IMR-90 (cell line): ENCODE measurements around the gene TMEM43. TPM values are rescaled to one million over a fixed set of nuclear protein-coding genes. Genes with fewer than 3 reads are reported as not detected.

Source experiments
- ATAC-seq: fragments of 200-7000 bp; cut with Tn5 transposase; 2 replicates; pipeline ENCODE4 v1.9.1; 2020; ENCODE audit warnings: low read depth, mild to moderate bottlenecking, moderate library complexity
- BruUV-seq: library from RNA; stranded (reverse); fragments of 400-500 nt; replicated peaks from 2 replicates; lab custom pipeline; 2021; lab: Mats Ljungman, UMichigan
- CTCF ChIA-PET: fragments of 300-600 bp; formaldehyde crosslinking; extraction: SDS; loops from one replicate; lab custom pipeline; 2021; ENCODE audit warnings: antibody characterized with exemption; lab: Yijun Ruan, JAX
- POLR2A ChIA-PET: fragments of 300-600 bp; sonication (Branson Sonifier 250); formaldehyde crosslinking; loops from one replicate; lab custom pipeline; 2022; ENCODE audit warnings: antibody characterized with exemption; ENCODE audit not compliant: unreplicated experiment; lab: Charles Lee
- DNase-seq: peaks from one replicate; pipeline ENCODE4 v3.0.0; 2013
- H2AFZ ChIP-seq: replicated peaks from 2 replicates; pipeline ENCODE3; 2013; ENCODE audit warnings: low read length, mild to moderate bottlenecking; ENCODE audit not compliant: poor library complexity
- H2AK5ac ChIP-seq: 2 replicates; pipeline ENCODE4 v1.6.1; 2013; ENCODE audit warnings: low read depth, low read length, inconsistent platforms
- H2AK9ac ChIP-seq: replicated peaks from 2 replicates; pipeline ENCODE3; 2013; ENCODE audit warnings: mild to moderate bottlenecking, low read depth, low read length, moderate library complexity; ENCODE audit not compliant: poor library complexity
- H2BK120ac ChIP-seq: 2 replicates; pipeline ENCODE4 v1.6.1; 2013; ENCODE audit warnings: low read depth, low read length, inconsistent platforms
- H2BK15ac ChIP-seq: 3 replicates; pipeline ENCODE4 v1.6.1; 2013; ENCODE audit warnings: low read depth, low read length, inconsistent platforms
- H2BK20ac ChIP-seq: 2 replicates; pipeline ENCODE4 v1.6.1; 2013; ENCODE audit warnings: low read depth, mild to moderate bottlenecking, inconsistent platforms, low read length, moderate library complexity
- H2BK5ac ChIP-seq: 2 replicates; pipeline ENCODE4 v1.6.1; 2013; ENCODE audit warnings: mild to moderate bottlenecking, low read depth, low read length, inconsistent platforms; ENCODE audit not compliant: poor library complexity, severe bottlenecking
- H3K14ac ChIP-seq: replicated peaks from 2 replicates; pipeline ENCODE4 v1.6.1; 2013; ENCODE audit warnings: low read depth, low read length, inconsistent platforms
- H3K18ac ChIP-seq: 2 replicates; pipeline ENCODE4 v1.6.1; 2013; ENCODE audit warnings: low read depth, low read length, control low read depth
- H3K23ac ChIP-seq: 2 replicates; pipeline ENCODE4 v1.6.1; 2013; ENCODE audit warnings: low read depth, low read length, inconsistent platforms
- H3K27ac ChIP-seq: 2 replicates; pipeline ENCODE4 v1.5.1; 2013; ENCODE audit warnings: mild to moderate bottlenecking, control low read depth, low read length; ENCODE audit not compliant: insufficient read depth
- H3K27me3 ChIP-seq: 2 replicates; pipeline ENCODE4 v1.6.1; 2013; ENCODE audit warnings: low read length; ENCODE audit not compliant: control insufficient read depth, insufficient read depth
- H3K36me3 ChIP-seq: 2 replicates; pipeline ENCODE4 v1.6.1; 2013; ENCODE audit warnings: low read length, mixed read lengths; ENCODE audit not compliant: control insufficient read depth, insufficient read depth
- H3K4ac ChIP-seq: 2 replicates; pipeline ENCODE4 v1.6.1; 2013; ENCODE audit warnings: low read depth, low read length, inconsistent platforms
- H3K4me1 ChIP-seq: 2 replicates; pipeline ENCODE4 v1.6.1; 2013; ENCODE audit warnings: low read length, mixed read lengths; ENCODE audit not compliant: control insufficient read depth, insufficient read depth
- H3K4me2 ChIP-seq: 2 replicates; pipeline ENCODE4 v1.6.1; 2013; ENCODE audit warnings: low read depth, mild to moderate bottlenecking, control low read depth, low read length, moderate library complexity
- H3K4me3 ChIP-seq: 2 replicates; pipeline ENCODE4 v1.5.1; 2013; ENCODE audit warnings: low read depth, mild to moderate bottlenecking, control low read depth, low read length, moderate library complexity; ENCODE audit not compliant: insufficient read depth
- H3K56ac ChIP-seq: 2 replicates; pipeline ENCODE4 v1.6.1; 2013; ENCODE audit warnings: low read length, inconsistent platforms; ENCODE audit not compliant: insufficient read depth; ENCODE audit errors: extremely low read depth
- H3K79me1 ChIP-seq, 2 experiments: 2 replicates each; pipeline ENCODE4 v1.6.1; 2013; ENCODE audit warnings: low read length in 2 of 2, inconsistent platforms in 1 of 2, low read depth in 1 of 2
- H3K9ac ChIP-seq: 2 replicates; pipeline ENCODE4 v1.6.1; 2013; ENCODE audit warnings: low read depth, low read length, control low read depth
- H3K9me1 ChIP-seq: 2 replicates; pipeline ENCODE4 v1.6.1; 2013; ENCODE audit warnings: low read length, inconsistent platforms; ENCODE audit not compliant: insufficient read depth
- H3K9me3 ChIP-seq: 2 replicates; pipeline ENCODE4 v1.6.1; 2013; ENCODE audit warnings: low read length; ENCODE audit not compliant: control insufficient read depth, insufficient read depth
- H4K20me1 ChIP-seq: 2 replicates; pipeline ENCODE4 v1.6.1; 2013; ENCODE audit warnings: low read length, inconsistent platforms; ENCODE audit not compliant: insufficient read depth
- H4K5ac ChIP-seq: 2 replicates; pipeline ENCODE4 v1.6.1; 2013; ENCODE audit warnings: mild to moderate bottlenecking, low read depth, low read length, control low read depth
- H4K8ac ChIP-seq, 2 experiments: 2 replicates each; pipeline ENCODE4 v1.6.1; 2013; ENCODE audit warnings: low read depth in 2 of 2, low read length in 2 of 2, control low read depth in 1 of 2, inconsistent platforms in 1 of 2
- H4K91ac ChIP-seq: 2 replicates; pipeline ENCODE4 v1.6.1; 2013; ENCODE audit warnings: low read depth, low read length, inconsistent platforms; ENCODE audit not compliant: insufficient read depth
- CEBPB ChIP-seq: IDR thresholded peaks from 2 replicates; pipeline ENCODE4 v1.6.1; 2012; ENCODE audit warnings: low read depth, low read length, improper control_type of control experiment
- CHD1 ChIP-seq: IDR thresholded peaks from 2 replicates; pipeline ENCODE4 v1.6.1; 2012; ENCODE audit warnings: low read depth, low read length, improper control_type of control experiment
- FOS ChIP-seq: fragments of 150-350 bp; IDR thresholded peaks from 2 replicates; pipeline ENCODE4 v1.6.1; 2016; ENCODE audit warnings: low read depth, low read length
- MAFK ChIP-seq: IDR thresholded peaks from 2 replicates; pipeline ENCODE4 v1.6.1; 2012; ENCODE audit warnings: low read depth, low read length, improper control_type of control experiment
- MAZ ChIP-seq: IDR thresholded peaks from 2 replicates; pipeline ENCODE4 v1.6.1; 2012; ENCODE audit warnings: low read depth, mild to moderate bottlenecking, low read length, improper control_type of control experiment, moderate library complexity, borderline replicate concordance
- NFE2L2 ChIP-seq: fragments of 150-350 bp; IDR thresholded peaks from 2 replicates; pipeline ENCODE4 v1.6.1; 2016; ENCODE audit warnings: low read depth, mild to moderate bottlenecking, low read length
- POLR2A ChIP-seq: IDR thresholded peaks from 2 replicates; pipeline ENCODE4 v1.6.1; 2012; ENCODE audit warnings: mild to moderate bottlenecking, low read depth, low read length
- RAD21 ChIP-seq: IDR thresholded peaks from 2 replicates; pipeline ENCODE4 v1.6.1; 2012; ENCODE audit warnings: low read length, improper control_type of control experiment
- RCOR1 ChIP-seq: IDR thresholded peaks from 2 replicates; pipeline ENCODE4 v1.6.1; 2012; ENCODE audit warnings: mild to moderate bottlenecking, low read length, improper control_type of control experiment; ENCODE audit not compliant: insufficient replicate concordance
- RFX5 ChIP-seq: IDR thresholded peaks from 2 replicates; pipeline ENCODE4 v1.8.0; 2012; ENCODE audit warnings: low read depth, mild to moderate bottlenecking, low read length, moderate library complexity
- SMC3 ChIP-seq: fragments of 150-350 bp; IDR thresholded peaks from 2 replicates; pipeline ENCODE4 v1.6.1; 2016; ENCODE audit warnings: low read depth, mild to moderate bottlenecking, antibody characterized with exemption, low read length, moderate library complexity
- WGBS, 2 experiments: methylation state at CpG; one replicate each; pipeline versions ENCODE4 v1.1.5 to v1.1.7; 2013; ENCODE audit warnings: missing lambda C conversion rate in 2 of 2; ENCODE audit not compliant: insufficient read length in 1 of 2; ENCODE audit errors: extremely low coverage in 2 of 2; 5-methylcytosine and 5-hydroxymethylcytosine counted together
- dilution Hi-C: fragments of 300-500 bp; cut with HindIII; formaldehyde crosslinking; loops from one replicate; pipeline ENCODE4 v1.14.3; 2018; ENCODE audit warnings: low sequenced_read_pairs; ENCODE audit not compliant: unreplicated experiment
- in situ Hi-C: fragments of 300-500 bp; cut with MboI; formaldehyde crosslinking; loops from 3 replicates; pipeline ENCODE4 v1.14.3; 2019; ENCODE audit warnings: low sequenced_read_pairs, inconsistent platforms, mixed read lengths
- intact Hi-C: fragments of 100-400 bp; cut with micrococcal nuclease; formaldehyde crosslinking; loops from 2 replicates; pipeline ENCODE4 v1.10.0; 2022
- polyA plus RNA-seq, 3 experiments: library from polyadenylated mRNA; depleted of rRNA; stranded (reverse); fragments of >200 nt; gene quantifications; 2 replicates each; pipeline ENCODE4 v1.2.3, GENCODE V29; 2012; ENCODE audit warnings: low replicate concordance in 1 of 3
- total RNA-seq: library from RNA; depleted of rRNA; stranded (reverse); fragments of >200 nt; gene quantifications from 2 replicates; pipeline ENCODE4 v1.2.3, GENCODE V29; 2012
- TF ChIP-seq, protein P1 (sequence below): fragments of 150-350 bp; IDR thresholded peaks from 2 replicates; pipeline ENCODE4 v1.6.1; 2016; ENCODE audit warnings: low read depth, mild to moderate bottlenecking, low read length, moderate library complexity, borderline replicate concordance
- TF ChIP-seq, protein P2 (sequence below): conservative IDR thresholded peaks from 2 replicates; pipeline ENCODE4 v1.5.1; 2012; ENCODE audit warnings: mild to moderate bottlenecking, low read depth, low read length, improper control_type of control experiment
- TF ChIP-seq, protein P3 (sequence below): fragments of 150-350 bp; IDR thresholded peaks from 2 replicates; pipeline ENCODE4 v1.6.1; 2017; ENCODE audit warnings: mild to moderate bottlenecking, antibody characterized with exemption, low read length, low read depth

TMEM43 gene
- total and polyA plus RNA-seq, 2 of the 4 experiments (the other 2 are of a cell fraction) = 109 to 114 TPM

DNA sequence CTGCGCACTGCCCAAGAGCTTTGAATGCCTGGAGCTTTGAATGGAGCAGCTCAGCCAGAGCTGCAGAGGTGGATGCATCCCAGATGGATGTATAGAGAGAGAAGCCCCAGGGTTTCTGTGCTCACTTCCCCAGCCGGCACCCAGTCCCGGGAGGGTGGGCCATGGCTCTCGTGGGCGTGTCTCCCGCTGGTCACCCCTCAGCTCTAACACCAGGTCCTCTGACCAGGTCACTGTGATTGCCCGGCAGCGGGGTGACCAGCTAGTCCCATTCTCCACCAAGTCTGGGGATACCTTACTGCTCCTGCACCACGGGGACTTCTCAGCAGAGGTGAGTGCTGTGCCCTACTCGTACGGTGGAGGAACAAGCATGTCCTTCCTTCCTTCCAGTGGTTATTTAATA is 10.7 kb downstream of the TMEM43 start:
- H3K9me3 ChIP-seq = no peaks in the 10 kb centered on the region
- ATAC-seq (no peak), DNase-seq (no peak)
- in situ Hi-C loops (loop anchor here (25.0 kb wide), 1 partner anchor 98 kb away; no protein-coding TSS in a partner anchor), intact Hi-C loops (no loop called here), dilution Hi-C loops (no loop called here)
- WGBS, 2 experiments = 86% methylated on average over 7 of the region's 11 CpGs; no CpG with 5 or more reads in 1 of the 2 experiments
- H2AK9ac ChIP-seq = no peak overlapping the region
- H3K4me2 ChIP-seq = no peak overlapping the region
- no peak overlapping the region for H4K5ac ChIP-seq
- no peak overlapping the region for H3K56ac ChIP-seq
- no peaks in the 10 kb centered on the region for H3K27me3 ChIP-seq
- no peak overlapping the region for H2BK20ac ChIP-seq
- H4K8ac ChIP-seq = no peak overlapping the region
- H2AFZ ChIP-seq = no peak overlapping the region
- ChIA-PET POLR2A (no interaction called here), CTCF (no interaction called here)
- H2BK5ac ChIP-seq = no peak overlapping the region
- no peak overlapping the region for H3K18ac ChIP-seq
- H4K20me1 ChIP-seq = no peaks in the 10 kb centered on the region
- no peak overlapping the region for H3K4ac ChIP-seq
- no TSS peak for BruUV-seq
- H3K23ac ChIP-seq = no peak overlapping the region
- no peak for TF ChIP-seq MAZ
- no peak for TF ChIP-seq RAD21
- TF ChIP-seq FOS = no peak
- TF ChIP-seq MAFK = no peak
- no peak for TF ChIP-seq POLR2A
- TF ChIP-seq, protein P1, sequence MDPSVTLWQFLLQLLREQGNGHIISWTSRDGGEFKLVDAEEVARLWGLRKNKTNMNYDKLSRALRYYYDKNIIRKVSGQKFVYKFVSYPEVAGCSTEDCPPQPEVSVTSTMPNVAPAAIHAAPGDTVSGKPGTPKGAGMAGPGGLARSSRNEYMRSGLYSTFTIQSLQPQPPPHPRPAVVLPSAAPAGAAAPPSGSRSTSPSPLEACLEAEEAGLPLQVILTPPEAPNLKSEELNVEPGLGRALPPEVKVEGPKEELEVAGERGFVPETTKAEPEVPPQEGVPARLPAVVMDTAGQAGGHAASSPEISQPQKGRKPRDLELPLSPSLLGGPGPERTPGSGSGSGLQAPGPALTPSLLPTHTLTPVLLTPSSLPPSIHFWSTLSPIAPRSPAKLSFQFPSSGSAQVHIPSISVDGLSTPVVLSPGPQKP = no peak
- TF ChIP-seq, protein P2, sequence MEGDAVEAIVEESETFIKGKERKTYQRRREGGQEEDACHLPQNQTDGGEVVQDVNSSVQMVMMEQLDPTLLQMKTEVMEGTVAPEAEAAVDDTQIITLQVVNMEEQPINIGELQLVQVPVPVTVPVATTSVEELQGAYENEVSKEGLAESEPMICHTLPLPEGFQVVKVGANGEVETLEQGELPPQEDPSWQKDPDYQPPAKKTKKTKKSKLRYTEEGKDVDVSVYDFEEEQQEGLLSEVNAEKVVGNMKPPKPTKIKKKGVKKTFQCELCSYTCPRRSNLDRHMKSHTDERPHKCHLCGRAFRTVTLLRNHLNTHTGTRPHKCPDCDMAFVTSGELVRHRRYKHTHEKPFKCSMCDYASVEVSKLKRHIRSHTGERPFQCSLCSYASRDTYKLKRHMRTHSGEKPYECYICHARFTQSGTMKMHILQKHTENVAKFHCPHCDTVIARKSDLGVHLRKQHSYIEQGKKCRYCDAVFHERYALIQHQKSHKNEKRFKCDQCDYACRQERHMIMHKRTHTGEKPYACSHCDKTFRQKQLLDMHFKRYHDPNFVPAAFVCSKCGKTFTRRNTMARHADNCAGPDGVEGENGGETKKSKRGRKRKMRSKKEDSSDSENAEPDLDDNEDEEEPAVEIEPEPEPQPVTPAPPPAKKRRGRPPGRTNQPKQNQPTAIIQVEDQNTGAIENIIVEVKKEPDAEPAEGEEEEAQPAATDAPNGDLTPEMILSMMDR = no peak
- TF ChIP-seq CHD1 = no peak
- TF ChIP-seq SMC3 = no peak
- TF ChIP-seq, protein P3, sequence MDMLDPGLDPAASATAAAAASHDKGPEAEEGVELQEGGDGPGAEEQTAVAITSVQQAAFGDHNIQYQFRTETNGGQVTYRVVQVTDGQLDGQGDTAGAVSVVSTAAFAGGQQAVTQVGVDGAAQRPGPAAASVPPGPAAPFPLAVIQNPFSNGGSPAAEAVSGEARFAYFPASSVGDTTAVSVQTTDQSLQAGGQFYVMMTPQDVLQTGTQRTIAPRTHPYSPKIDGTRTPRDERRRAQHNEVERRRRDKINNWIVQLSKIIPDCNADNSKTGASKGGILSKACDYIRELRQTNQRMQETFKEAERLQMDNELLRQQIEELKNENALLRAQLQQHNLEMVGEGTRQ = no peak
- no peak for TF ChIP-seq CEBPB
- no peak for TF ChIP-seq RCOR1
- no peak for TF ChIP-seq NFE2L2
- no peak for TF ChIP-seq RFX5
- no peak overlapping the region for H2BK120ac ChIP-seq
- H3K36me3 ChIP-seq = peaks cover 83% of the 10 kb centered on the region
- H3K79me1 ChIP-seq = peaks cover 2 to 18% of the 10 kb centered on the region in 2 experiments; a peak in 3 of 4 replicates
- no peak overlapping the region for H2BK15ac ChIP-seq
- no peak overlapping the region for H2AK5ac ChIP-seq
- H3K4me1 ChIP-seq = no peaks in the 10 kb centered on the region
- no peak overlapping the region for H3K4me3 ChIP-seq
- H4K91ac ChIP-seq = no peak overlapping the region
- peaks cover 4% of the 10 kb centered on the region for H3K9me1 ChIP-seq
- no peak overlapping the region for H3K27ac ChIP-seq
- no peak overlapping the region for H3K9ac ChIP-seq
- no peak overlapping the region for H3K14ac ChIP-seq
